Endothelial cell of umbilical vein (primary cell): ENCODE data around the gene FKBP2. TPM values are rescaled to one million over a fixed set of nuclear protein-coding genes. Genes with fewer than 3 reads are reported as not detected.

ENCODE experiments used
- BruUV-seq: library from RNA; stranded (reverse); fragments of 400-500 nt; replicated peaks from 2 replicates; lab custom pipeline; 2021; lab: Mats Ljungman, UMichigan
- CTCF ChIA-PET: fragments of 300-600, 350-600 bp; sonication (Branson Sonifier 250); formaldehyde crosslinking; loops from one replicate; lab custom pipeline; 2021; ENCODE audit warnings: antibody characterized with exemption, inconsistent platforms; lab: Charles Lee
- POLR2A ChIA-PET: fragments of 300-600, 350-600 bp; sonication (Branson Sonifier 250); formaldehyde crosslinking; loops from one replicate; lab custom pipeline; 2021; ENCODE audit warnings: antibody characterized with exemption, inconsistent platforms; lab: Charles Lee
- DNase-seq: peaks from one replicate; pipeline ENCODE4 v3.0.0-alpha.2; 2011; ENCODE audit warnings: low read depth, low spot score
- FAIRE-seq: peaks from 2 replicates; lab custom pipeline; 2011; peaks lifted over from hg19 to GRCh38; lab: Jason Lieb, UNC
- H2AFZ ChIP-seq: 2 replicates; pipeline ENCODE4 v1.6.0; 2012; ENCODE audit warnings: low read depth, low read length, control low read depth, inconsistent platforms
- H3K27ac ChIP-seq: 2 replicates; pipeline ENCODE4 v1.5.1; 2011; ENCODE audit warnings: low read depth, mild to moderate bottlenecking, control low read depth, low read length, moderate library complexity; ENCODE audit not compliant: insufficient read depth
- H3K27me3 ChIP-seq, 2 experiments: 2 replicates each; pipeline versions ENCODE4 v1.6.0 to v1.6.1; 2011; ENCODE audit warnings: low read length in 2 of 2, mixed read lengths in 1 of 2; ENCODE audit not compliant: control insufficient read depth in 2 of 2, insufficient read depth in 2 of 2
- H3K36me3 ChIP-seq, 2 experiments: 2 replicates in 1 of 2; 3 replicates in 1 of 2; pipeline ENCODE4 v1.5.1; 2011; ENCODE audit warnings: low read length in 2 of 2, mild to moderate bottlenecking in 1 of 2, moderate library complexity in 1 of 2; ENCODE audit not compliant: control insufficient read depth in 2 of 2, insufficient read depth in 2 of 2; ENCODE audit errors: extremely low read depth in 1 of 2
- H3K4me1 ChIP-seq: 3 replicates; pipeline ENCODE4 v1.5.1; 2011; ENCODE audit warnings: mild to moderate bottlenecking, low read length; ENCODE audit not compliant: control insufficient read depth, insufficient read depth; ENCODE audit errors: extremely low read depth
- H3K4me2 ChIP-seq: 2 replicates; pipeline ENCODE4 v1.6.1; 2011; ENCODE audit warnings: low read length, control low read depth, mixed read lengths; ENCODE audit not compliant: insufficient read depth
- H3K4me3 ChIP-seq, 3 experiments: fragments of 200-600 bp in 1 of 3; sonication (generic), shearing (Covaris generic) in 1 of 3; replicated peaks in 1 of 3; 2 replicates each; pipeline ENCODE4 v1.5.1; 2011 to 2016; ENCODE audit warnings: control low read depth in 3 of 3, low read length in 3 of 3, mild to moderate bottlenecking in 2 of 3, inconsistent platforms in 1 of 3, low read depth in 1 of 3, moderate library complexity in 1 of 3; ENCODE audit not compliant: insufficient read depth in 1 of 3
- H3K79me2 ChIP-seq: 2 replicates; pipeline ENCODE4 v1.6.0; 2012; ENCODE audit warnings: low read length, inconsistent platforms; ENCODE audit not compliant: control insufficient read depth, insufficient read depth
- H3K9ac ChIP-seq: replicated peaks from 2 replicates; pipeline ENCODE3; 2011; ENCODE audit warnings: low read length, control low read depth; ENCODE audit not compliant: insufficient read depth; ENCODE audit errors: extremely low read depth
- H3K9me1 ChIP-seq: replicated peaks from 3 replicates; pipeline ENCODE4 v1.6.0; 2011; ENCODE audit warnings: mild to moderate bottlenecking, low read length; ENCODE audit not compliant: control insufficient read depth, insufficient read depth; ENCODE audit errors: extremely low read depth
- H3K9me3 ChIP-seq: replicated peaks from 2 replicates; pipeline ENCODE4 v1.5.1; 2012; ENCODE audit warnings: low read length, inconsistent platforms; ENCODE audit not compliant: control insufficient read depth, insufficient read depth
- H4K20me1 ChIP-seq: replicated peaks from 2 replicates; pipeline ENCODE3; 2011; ENCODE audit warnings: mild to moderate bottlenecking, low read length; ENCODE audit not compliant: control insufficient read depth, insufficient read depth; ENCODE audit errors: extremely low read depth
- EZH2 ChIP-seq: IDR thresholded peaks from 2 replicates; pipeline ENCODE4 v1.6.1; 2012; ENCODE audit warnings: borderline replicate concordance, low read depth, mild to moderate bottlenecking, moderate library complexity, low read length, inconsistent platforms; ENCODE audit not compliant: severe bottlenecking
- FOS ChIP-seq: IDR thresholded peaks from 2 replicates; pipeline ENCODE4 v1.6.1; 2011; ENCODE audit warnings: mild to moderate bottlenecking, low read length, moderate library complexity, borderline replicate concordance; ENCODE audit not compliant: insufficient read depth
- GATA2 ChIP-seq: IDR thresholded peaks from 2 replicates; pipeline ENCODE4 v1.7.0; 2011; ENCODE audit warnings: low read depth, mild to moderate bottlenecking, moderate library complexity, mixed read lengths, low read length; ENCODE audit not compliant: insufficient read length, insufficient read depth
- JUN ChIP-seq: IDR thresholded peaks from 2 replicates; pipeline ENCODE4 v1.6.1; 2011; ENCODE audit warnings: borderline replicate concordance, low read depth; ENCODE audit not compliant: insufficient read length, insufficient read depth
- MYC ChIP-seq: IDR thresholded peaks from one replicate; pipeline ENCODE4 v1.6.1; 2011; ENCODE audit warnings: mild to moderate bottlenecking, low read depth, low read length
- POLR2A ChIP-seq: IDR thresholded peaks from 2 replicates; pipeline ENCODE4 v1.6.1; 2012; ENCODE audit warnings: low read depth, mild to moderate bottlenecking, control low read depth, low read length
- POLR2AphosphoS5 ChIP-seq: IDR thresholded peaks from 2 replicates; pipeline ENCODE4 v1.6.1; 2012; ENCODE audit warnings: low read depth, mild to moderate bottlenecking, control low read depth, low read length, moderate library complexity; ENCODE audit not compliant: insufficient read depth
- dilution Hi-C: fragments of 300-500 bp; cut with MboI; formaldehyde crosslinking; loops from one replicate; pipeline ENCODE4 v1.15.0; 2019; ENCODE audit warnings: low sequenced_read_pairs; ENCODE audit not compliant: extremely low pct_ligation_motif_present
- intact Hi-C: fragments of 100-400 bp; cut with micrococcal nuclease; formaldehyde crosslinking; loops from one replicate; pipeline ENCODE4 v1.10.0; 2022
- polyA plus RNA-seq, 4 experiments: library from polyadenylated mRNA; depleted of rRNA in 3 of 4; stranded (reverse) in 3 of 4; unstranded in 1 of 4; fragments of >200 nt; gene quantifications; 2 replicates each; pipeline versions ENCODE4 v1.2.1 to v1.2.3, GENCODE V29; 2011 to 2012; ENCODE audit warnings: missing spikeins in 1 of 4
- total RNA-seq: library from RNA; stranded (reverse); gene quantifications from 2 replicates; pipeline ENCODE4 v1.2.3, GENCODE V29; 2021
- TF ChIP-seq, protein P1 (sequence below), 2 donors: IDR thresholded peaks; 1 replicate in 1 of 2; 2 replicates in 1 of 2; pipeline ENCODE4 v1.5.1; 2011; ENCODE audit warnings: low read length in 2 of 2, mild to moderate bottlenecking in 2 of 2, moderate library complexity in 2 of 2, control low read depth in 1 of 2, inconsistent platforms in 1 of 2, low read depth in 1 of 2; ENCODE audit not compliant: insufficient read depth in 1 of 2; ENCODE audit errors: extremely low read depth in 1 of 2
- TF ChIP-seq, protein P2 (sequence below): IDR thresholded peaks from 2 replicates; pipeline ENCODE4 v1.6.1; 2011; ENCODE audit not compliant: insufficient read depth, insufficient read length

Gene FKBP2
- total and polyA plus RNA-seq, 2 donors (not counting 3 experiments of a cell fraction or from before 2014, with no cell fraction given) = 48.5 to 74.4 TPM

DNA sequence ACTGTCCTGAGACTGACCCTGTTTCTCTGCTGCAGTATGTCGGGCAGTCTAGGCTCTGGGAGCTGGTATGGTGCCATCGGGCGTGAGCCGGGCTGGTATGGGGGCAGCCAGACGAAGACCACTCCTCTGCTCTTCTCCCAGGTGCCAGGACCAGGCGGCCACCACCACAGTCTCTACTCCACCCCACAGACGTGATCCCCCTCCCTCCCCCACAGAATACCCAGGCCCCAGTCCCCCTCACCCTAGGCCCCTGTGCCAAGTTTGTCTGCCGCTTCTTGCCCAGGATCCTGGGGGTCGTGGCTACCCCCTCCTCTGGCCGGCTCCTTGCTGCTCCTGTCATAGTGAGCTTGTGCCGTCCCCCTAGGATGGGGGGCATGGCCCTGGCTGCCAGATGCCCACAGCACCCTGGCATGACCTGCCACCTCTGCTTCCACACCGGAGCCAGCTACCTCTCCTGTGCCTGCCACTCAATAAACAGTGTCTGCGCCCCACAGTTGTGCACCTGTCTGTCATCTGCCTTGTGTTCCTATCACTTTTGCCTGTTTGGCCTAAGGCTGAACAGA lies 48.2 kb downstream of the FKBP2 start:
- BruUV-seq = no TSS peak
- no peaks in the 10 kb centered on the region for H3K9me1 ChIP-seq
- ChIA-PET CTCF (interaction anchor here (2.9 to 4.5 kb wide), 2 partner anchors 12 to 16 kb away, joined by 17 to 23 read pairs; partner anchors contain the start of gene ESRRA), POLR2A (no interaction called here)
- peaks cover 6% of the 10 kb centered on the region for H3K4me1 ChIP-seq
- no peak overlapping the region for H3K9ac ChIP-seq
- TF ChIP-seq MYC = no peak
- no peak for TF ChIP-seq JUN
- TF ChIP-seq, protein P1, sequence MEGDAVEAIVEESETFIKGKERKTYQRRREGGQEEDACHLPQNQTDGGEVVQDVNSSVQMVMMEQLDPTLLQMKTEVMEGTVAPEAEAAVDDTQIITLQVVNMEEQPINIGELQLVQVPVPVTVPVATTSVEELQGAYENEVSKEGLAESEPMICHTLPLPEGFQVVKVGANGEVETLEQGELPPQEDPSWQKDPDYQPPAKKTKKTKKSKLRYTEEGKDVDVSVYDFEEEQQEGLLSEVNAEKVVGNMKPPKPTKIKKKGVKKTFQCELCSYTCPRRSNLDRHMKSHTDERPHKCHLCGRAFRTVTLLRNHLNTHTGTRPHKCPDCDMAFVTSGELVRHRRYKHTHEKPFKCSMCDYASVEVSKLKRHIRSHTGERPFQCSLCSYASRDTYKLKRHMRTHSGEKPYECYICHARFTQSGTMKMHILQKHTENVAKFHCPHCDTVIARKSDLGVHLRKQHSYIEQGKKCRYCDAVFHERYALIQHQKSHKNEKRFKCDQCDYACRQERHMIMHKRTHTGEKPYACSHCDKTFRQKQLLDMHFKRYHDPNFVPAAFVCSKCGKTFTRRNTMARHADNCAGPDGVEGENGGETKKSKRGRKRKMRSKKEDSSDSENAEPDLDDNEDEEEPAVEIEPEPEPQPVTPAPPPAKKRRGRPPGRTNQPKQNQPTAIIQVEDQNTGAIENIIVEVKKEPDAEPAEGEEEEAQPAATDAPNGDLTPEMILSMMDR (IDR thresholded peaks at IDR 0.05; ENCODE audit: extremely low read depth in 1 of 2, insufficient read depth in 1 of 2, low read depth in 1 of 2, low read length in 2 of 2) = no peak
- no peak for TF ChIP-seq FOS
- no peak for TF ChIP-seq EZH2
- TF ChIP-seq, protein P2, sequence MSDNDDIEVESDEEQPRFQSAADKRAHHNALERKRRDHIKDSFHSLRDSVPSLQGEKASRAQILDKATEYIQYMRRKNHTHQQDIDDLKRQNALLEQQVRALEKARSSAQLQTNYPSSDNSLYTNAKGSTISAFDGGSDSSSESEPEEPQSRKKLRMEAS = no peak
- no peak for TF ChIP-seq POLR2AphosphoS5
- TF ChIP-seq POLR2A = no peak
- no peak for TF ChIP-seq GATA2
- no peak for FAIRE-seq
- dilution Hi-C loops = no loop called here
- H4K20me1 ChIP-seq = no peaks in the 10 kb centered on the region
- no peaks in the 10 kb centered on the region for H3K79me2 ChIP-seq
- H3K27me3 ChIP-seq = peaks cover 27 to 40% of the 10 kb centered on the region in 2 experiments
- no peak overlapping the region for H3K4me2 ChIP-seq
- intact Hi-C loops = loop anchor here (5.0 kb wide), 1 partner anchor 102 kb away; the partner anchor contains the start of gene STIP1
- no peaks in the 10 kb centered on the region for H3K9me3 ChIP-seq
- no peaks in the 10 kb centered on the region for H3K36me3 ChIP-seq
- H3K27ac ChIP-seq = no peak overlapping the region
- no peak overlapping the region for H2AFZ ChIP-seq
- no peak for DNase-seq
- H3K4me3 ChIP-seq = no peak overlapping the region
